Muscle of back (tissue), 11 donors: ENCODE measurements around the gene PMP22. TPM values are rescaled to one million over a fixed set of nuclear protein-coding genes. Genes with fewer than 3 reads are reported as not detected.
"Not testable (repeated sequence)": the region's sequence is repeated elsewhere in the genome, so short reads cannot be mapped to it uniquely, and the experiment has no call there.

Experiments used
- DNase-seq, 3 donors: peaks; one replicate each; pipeline versions ENCODE4 v3.0.0 to v3.0.0-alpha.2; 2013
- polyA plus RNA-seq, 10 donors: library from polyadenylated mRNA; unstranded; fragments of 120-200 nt; gene quantifications; one replicate each; pipeline ENCODE4 v1.2.1, GENCODE V29; 2013; ENCODE audit not compliant: insufficient read length in 10 of 10

PMP22 gene
- polyA plus RNA-seq, 10 donors: 196 to 302 (median 219) TPM

DNA sequence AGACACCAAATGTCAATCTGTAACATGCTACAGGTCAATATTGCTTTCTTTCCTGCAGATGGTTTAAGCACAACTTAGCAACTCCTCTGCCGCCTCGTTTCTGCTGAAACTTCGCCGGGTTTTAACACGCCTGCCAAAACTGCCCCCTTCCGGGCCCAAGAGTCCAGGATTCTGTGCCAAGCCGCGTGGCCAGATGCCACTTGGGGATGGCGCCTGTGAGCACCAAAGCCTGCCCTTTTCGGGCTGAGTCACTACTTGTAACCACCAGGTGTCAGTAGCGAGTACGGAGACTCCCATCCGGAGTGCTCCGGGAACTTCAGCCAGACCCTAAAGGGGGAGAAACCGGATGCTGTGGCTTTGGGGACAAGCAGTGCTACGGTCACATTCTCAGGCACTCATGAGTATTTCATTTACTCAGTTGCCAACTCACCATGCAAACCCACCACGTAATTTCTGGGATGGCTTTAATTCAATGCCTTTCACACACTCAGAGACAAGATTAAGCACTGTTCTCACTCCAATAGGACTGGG lies 7.8 kb downstream of the PMP22 start:
- DNase-seq: peak; percentile 84 to 89 (median 85)

- peak in 1 of 3 donors; percentile 18 for DNase-seq
Measured at GRCh38 chr17:15256689-15257088, 8.4 kb downstream of the PMP22 start.

DNA sequence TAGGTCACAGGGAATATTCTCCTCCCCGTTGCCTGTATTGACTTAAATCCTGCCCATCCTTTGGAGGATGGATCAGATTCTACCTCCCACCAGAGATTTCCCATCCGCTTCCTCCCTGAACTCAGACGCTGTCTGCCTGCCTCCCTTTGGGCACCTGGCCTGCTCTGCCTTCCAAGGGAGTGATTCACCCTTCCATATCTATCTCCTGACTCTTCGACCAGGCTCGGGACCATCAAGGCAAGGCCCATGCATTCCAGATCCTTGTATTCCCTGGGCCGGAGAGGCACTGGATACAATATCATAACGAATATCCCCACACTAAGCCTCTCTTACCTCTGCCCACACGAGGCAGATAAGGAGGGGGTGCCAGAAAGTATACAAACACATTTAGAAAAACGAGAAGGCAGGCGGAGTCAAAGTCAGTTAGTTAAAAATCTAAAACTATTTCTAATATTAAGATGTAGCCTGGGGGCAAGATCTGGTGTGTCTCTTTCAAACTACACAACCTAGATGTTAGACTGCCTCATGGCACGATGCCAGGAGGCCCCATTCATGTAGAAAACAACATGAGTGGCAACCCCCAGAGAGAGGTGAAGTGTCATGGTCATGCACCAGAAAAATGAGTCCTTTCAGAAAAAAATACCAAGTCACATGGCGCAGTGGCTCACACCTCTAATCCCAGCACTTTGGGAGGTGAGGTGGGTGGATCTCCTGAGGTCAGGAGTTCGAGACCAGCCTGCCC lies 9.2 kb downstream of the PMP22 start:
- DNase-seq: no peak

- DNase-seq: no peak
Measured at GRCh38 chr17:15250135-15250860, 14.8 kb downstream of the PMP22 start.

DNA sequence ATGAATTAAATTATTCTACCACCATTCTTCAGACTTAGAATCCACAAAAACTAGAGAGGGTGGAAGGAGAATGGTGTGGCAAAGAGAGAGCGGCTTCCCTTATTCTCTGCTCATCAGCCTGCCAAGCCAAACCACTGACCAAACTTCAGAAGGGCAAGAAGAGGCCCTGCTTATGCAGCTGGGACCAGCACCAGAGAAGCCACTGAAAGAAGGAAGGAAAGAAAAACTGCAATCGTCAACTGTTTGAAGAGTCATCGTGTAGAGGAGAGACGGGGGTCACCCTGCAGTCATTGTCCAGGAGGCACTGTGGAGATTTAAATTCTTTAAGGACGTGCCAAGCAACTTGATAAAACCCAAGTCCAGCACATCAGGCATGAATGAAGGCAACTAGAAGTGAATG lies 15.6 kb downstream of the PMP22 start:
- DNase-seq: no peak

DNA sequence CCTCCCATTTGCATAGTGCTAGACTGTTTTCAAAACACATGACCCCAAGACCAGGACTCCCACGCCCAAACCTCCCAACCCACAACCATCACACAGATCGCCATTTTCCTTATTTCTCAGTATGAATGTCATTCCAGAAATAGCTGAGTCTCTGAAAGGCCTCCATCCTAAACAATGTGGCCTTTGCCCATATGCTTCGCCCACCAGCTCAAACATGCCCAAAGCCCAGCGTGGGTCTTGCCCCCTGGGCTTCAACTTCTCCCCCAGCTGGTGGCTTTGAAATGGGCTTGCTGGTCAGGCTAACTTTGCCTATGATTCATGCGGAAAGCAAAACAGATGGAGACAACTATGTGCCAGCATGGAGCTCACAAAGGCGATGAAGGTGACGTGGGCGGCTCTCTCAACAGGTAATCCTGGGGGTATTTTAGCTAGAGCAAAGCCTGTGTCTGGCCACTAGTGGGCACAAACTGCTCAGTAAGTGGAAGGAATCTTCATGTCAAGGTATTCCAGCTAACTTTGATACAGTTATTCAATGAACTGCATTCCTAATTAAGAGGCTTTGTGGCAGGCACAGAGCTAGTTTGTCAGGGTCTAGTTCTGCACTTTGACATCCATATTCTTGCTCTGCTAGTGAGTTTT lies 17.1 kb downstream of the PMP22 start:
- no peak for DNase-seq

DNA sequence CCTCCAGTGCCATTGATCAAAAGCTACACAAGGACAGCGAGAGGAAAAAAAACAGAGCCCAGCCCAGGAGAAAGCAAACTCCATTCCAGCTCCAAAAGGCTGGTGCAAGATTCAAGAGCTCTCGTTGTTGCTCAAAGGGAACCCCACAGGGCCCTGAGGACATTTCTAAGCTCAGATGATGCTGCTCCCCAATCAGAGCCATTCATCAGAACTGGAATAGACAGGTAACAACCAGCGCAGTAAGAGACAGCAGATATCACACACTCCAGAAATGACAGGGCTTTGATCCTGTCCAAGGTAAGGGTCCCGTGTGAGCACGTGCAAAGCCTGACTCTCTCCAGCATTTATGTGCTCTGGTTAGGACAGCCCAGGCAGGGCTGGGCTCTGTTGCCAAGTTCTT lies 20.1 kb downstream of the PMP22 start:
- no peak for DNase-seq

DNA sequence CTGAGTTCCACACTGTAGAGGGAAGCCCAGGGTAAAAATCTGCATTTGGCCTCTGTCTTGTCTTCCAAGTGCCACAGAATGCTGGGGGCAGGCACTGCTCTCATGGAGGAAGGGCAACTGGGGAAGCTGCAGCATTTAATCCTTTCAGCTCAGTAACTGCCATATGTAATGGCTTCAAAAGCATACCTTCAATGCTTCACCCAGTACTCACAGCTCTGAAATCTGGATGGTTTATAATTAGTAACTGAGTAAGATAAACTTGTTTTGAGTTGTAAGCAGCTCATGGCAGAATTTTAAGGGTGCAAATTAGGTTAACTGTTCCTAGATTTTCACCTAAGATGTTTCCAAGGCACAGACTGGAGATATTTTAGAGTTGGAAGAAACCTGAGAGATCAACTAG lies 24.5 kb downstream of the PMP22 start:
- peak in 1 of 3 donors; percentile 21 for DNase-seq

- DNase-seq: no peak
Measured at GRCh38 chr17:15239491-15239890, 25.6 kb downstream of the PMP22 start.

DNA sequence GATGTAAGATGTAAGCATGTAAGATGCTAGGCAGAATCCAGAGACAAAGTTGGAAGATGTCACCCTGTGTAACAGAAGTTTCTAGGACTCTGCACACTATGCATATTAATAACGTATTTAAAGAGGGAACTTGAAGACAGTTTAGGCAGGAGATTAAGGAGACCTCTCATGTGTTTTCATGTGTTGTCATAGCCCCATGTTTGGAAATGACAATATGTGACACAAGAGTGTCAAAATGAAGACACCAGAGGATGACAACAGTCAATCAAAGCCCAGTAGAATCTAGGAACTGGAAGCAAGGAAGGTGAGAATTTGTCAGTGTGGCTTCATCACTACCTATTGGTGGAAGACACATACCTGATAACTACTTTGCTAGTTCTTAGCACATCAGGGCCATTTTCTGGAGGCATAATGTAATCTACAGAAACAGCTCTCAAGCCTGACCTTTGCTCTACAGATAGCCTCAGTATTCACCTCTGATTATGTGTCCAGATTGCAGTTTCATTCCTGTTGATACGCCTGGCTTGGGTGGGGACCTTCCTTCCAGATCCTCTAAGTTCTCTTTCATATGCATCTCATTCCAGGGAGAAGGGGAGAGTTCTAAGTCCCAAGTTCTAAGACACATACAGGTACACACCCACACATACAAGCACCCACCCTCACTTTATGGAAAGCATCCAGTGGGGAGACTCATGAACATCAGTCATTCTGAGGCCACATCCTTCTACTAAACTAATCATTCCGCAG lies 26.3 kb downstream of the PMP22 start:
- DNase-seq: no peak

- no peak for DNase-seq
Measured at GRCh38 chr17:15238057-15238456, 27.1 kb downstream of the PMP22 start.

- no peak for DNase-seq
Measured at GRCh38 chr17:15237106-15237425, 28.1 kb downstream of the PMP22 start.

DNA sequence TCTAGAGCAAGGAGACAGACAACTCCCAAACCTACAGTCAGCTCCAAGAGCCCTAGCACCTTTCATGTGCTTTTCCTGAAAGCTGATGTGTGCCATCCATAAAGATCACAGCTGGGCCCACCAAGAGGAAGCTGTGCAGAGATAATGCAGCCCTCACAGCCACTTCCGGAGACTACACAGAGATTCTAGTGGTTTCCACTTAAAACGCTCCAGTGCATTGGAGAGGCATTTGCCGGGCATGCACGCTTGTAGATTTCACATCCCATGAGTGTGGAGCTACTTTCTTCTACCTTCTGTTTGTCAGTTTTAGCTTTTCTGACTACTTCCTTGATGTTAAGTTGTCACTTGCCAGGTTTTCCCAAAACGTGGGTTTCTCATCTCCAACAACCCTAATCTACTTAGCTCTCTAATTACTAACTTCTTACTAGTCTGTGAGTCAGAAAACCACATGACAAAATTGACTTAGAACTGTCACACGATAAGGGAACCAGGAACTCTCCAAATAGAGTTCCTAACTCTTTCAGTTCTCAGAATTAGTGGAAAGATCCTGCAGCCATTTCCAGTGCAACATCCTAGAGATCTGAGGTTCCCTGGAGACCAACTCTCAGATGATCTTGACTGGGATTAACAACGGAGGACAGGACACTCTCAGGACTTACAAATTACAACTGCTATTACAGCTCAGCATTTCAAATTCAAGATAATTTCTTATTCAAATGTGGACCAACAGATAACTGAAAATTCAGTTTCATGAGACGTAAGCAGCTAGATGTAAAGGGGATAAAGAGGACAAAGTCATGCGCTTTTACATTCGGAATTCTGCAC lies 28.6 kb downstream of the PMP22 start:
- no peak for DNase-seq

DNA sequence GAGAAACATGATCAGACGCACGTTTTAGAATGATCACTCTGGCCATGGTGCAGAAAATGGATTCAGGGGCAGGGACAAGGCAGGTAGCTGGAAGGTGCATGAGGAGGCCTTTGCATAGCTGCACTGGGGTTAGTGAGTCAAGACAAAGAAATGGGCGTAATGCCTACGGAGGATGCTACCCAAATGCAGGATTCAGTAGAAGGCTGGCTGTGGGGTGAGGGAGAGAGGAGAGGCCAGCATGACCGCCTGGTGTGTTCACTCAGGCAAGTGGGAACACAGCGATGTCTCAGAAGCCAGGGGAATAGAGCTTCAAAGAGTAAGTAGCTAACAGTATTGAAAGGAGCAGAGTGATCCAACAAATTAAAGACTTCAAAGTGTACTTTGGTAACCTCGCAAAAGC lies 31.2 kb downstream of the PMP22 start:
- no peak for DNase-seq

DNA sequence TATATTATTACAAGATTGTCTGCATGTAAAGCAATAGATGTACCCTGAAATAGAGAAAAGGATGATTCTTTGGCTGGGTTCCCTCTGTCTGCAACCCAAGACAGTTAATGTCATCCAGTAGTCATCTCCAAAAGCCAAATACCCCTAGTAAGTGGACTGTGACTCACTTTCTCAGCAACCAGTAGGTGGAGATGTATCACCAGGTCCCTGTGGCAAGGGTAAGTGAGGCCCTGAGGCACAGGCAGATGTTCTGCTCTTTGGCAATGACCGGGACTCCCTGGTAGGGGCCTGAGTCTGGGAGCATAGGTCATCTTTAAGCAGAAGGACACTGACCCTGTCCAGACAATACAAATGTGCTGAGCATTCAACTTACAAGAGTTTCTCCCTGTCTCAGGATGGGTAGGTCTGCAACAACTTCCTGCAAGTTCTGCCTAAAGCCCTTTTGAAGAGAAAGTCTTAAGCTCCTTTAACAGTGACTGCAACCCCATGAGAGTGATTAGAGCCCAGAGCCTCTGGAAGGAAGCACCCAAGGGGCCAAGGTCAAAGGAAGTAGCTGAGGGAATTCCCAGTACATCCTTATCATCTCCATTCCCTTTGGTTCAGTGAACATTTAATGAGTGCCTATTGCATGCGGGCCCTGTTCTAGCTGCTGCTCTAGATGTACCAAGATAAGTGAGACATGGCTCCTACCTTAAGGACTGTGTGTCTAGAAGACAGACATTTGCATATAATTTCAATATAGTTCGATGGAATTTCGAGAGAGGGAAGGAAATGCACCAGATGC lies 31.9 kb downstream of the PMP22 start:
- DNase-seq: no peak

GRCh38 chr17:15232517-15232915 lies 32.6 kb downstream of the PMP22 start:
- no peak for DNase-seq

DNA sequence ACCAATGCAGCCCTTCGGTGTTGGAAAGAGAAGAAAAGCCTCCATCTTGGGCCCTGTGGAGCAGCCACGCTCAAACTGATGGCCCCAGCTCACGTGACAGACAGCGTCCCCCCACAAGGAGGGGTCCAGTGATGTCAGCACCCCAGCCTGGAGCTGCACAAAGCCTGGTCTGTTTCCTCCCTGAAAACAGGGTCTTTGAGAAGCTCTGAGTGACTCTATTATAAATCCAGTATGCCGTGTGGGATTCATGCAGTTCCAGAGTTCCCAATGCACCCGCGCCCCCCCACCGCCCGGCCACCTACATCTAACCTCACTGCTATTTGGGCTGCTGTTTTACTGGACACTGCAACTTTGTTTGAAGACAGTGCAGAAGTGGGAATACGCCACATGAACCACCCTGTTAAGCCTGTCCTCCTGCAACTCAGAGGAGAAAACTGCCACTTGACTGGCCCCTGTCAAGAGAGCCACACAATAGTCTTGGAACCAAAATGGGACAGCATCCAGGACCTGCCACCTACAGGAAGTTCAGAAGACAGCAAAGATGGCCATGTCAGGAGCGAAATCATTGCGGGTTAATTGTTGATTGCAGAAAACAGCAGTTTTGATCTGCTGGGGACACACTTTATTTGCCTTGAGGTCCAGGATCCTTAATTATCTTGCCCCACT lies 33.1 kb downstream of the PMP22 start:
- no peak for DNase-seq

DNA sequence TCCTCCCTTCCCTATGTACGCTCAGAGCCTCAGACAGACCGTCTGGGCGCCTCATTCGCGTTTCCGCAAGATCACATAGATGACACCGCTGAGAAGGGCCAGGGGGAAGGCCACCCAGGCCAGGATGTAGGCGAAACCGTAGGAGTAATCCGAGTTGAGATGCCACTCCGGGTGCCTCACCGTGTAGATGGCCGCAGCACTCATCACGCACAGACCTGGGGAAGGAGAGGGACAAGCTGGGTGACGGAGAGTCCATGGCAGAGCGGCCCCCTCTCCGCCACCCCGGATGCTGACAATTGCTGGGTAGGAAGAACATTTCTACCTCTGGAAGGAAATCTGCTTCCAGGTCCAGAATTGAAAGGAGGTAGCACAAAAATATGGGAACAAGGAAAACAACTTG lies 34.3 kb downstream of the PMP22 start:
- no peak for DNase-seq

DNA sequence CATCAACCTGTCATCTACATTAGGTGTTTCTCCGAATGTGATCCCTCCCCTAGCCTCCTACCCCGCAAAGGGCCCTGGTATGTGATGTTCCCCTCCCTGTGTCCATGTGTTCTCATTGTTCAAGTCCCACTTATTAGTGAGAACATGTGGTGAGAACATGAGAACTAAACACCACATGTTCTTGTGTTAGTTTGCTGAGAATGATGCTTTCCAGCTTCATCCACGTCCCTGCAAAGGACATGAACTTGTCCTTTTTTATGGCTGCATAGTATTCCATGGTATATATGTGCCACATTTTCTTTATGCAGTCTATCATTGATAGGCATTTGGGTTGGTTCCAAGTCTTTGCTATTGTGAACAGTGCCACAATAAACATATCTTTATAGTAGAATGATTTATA lies 43.3 kb downstream of the PMP22 start:
- not testable (repeated sequence) for DNase-seq

DNA sequence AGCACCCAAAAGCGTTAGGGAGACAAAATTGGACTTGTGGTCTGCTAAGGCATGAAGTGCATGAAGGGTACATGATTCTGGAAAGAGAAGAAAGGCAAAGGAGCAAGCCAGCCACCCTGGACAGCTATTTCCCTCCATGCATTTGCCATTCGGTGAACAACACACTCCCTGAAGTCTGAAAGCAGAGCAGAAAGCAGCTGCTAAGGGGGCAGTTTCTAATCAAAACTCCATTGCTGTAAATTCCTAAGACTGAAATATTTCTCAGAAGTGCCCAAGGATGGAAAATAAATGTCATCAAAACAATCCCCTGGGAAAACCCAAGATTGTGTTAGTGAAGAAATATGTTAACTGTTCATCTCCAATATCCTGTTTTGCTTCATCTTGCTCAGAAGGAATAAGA lies 44.3 kb downstream of the PMP22 start:
- DNase-seq: peak in 2 of 3 donors; percentile 26 to 49
